Neural crest cell (in vitro differentiated cells): ENCODE data around the gene ATP2C1. TPM values are rescaled to one million over a fixed set of nuclear protein-coding genes. Genes with fewer than 3 reads are reported as not detected.

Source experiments
- DNase-seq: peaks from one replicate; pipeline ENCODE4 v3.0.0; 2021; ENCODE audit warnings: low read depth, mixed read lengths, low spot score
- H3K27ac Mint-ChIP-seq: one replicate; pipeline ENCODE4 v1.8.0; 2021; ENCODE audit warnings: mild to moderate bottlenecking, mixed read lengths; ENCODE audit not compliant: unreplicated experiment
- H3K27me3 Mint-ChIP-seq: 2 replicates; pipeline ENCODE4 v1.8.0; 2021; ENCODE audit warnings: low read depth, mild to moderate bottlenecking, mixed read lengths
- H3K36me3 Mint-ChIP-seq: 2 replicates; pipeline ENCODE4 v1.8.0; 2021; ENCODE audit warnings: low read depth, mild to moderate bottlenecking, mixed read lengths
- H3K4me1 Mint-ChIP-seq: 2 replicates; pipeline ENCODE4 v1.8.0; 2021; ENCODE audit warnings: mixed read lengths
- H3K4me3 Mint-ChIP-seq: one replicate; pipeline ENCODE4 v1.8.0; 2021; ENCODE audit warnings: mild to moderate bottlenecking, mixed read lengths
- H3K9me3 Mint-ChIP-seq: 2 replicates; pipeline ENCODE4 v1.8.0; 2021; ENCODE audit warnings: mixed read lengths
- total RNA-seq: library from RNA; stranded (reverse); gene quantifications from 2 replicates; pipeline ENCODE4 v1.2.1, GENCODE V29; 2021
- TF ChIP-seq, protein P1 (sequence below): fragments of 200-600 bp; sonication (generic); conservative IDR thresholded peaks from 2 replicates; pipeline ENCODE4 v1.5.0; 2021; ENCODE audit warnings: antibody characterized with exemption, mild to moderate bottlenecking

The ATP2C1 gene
- total RNA-seq, 1 donor from 2014 or later: 73.8 TPM

DNA sequence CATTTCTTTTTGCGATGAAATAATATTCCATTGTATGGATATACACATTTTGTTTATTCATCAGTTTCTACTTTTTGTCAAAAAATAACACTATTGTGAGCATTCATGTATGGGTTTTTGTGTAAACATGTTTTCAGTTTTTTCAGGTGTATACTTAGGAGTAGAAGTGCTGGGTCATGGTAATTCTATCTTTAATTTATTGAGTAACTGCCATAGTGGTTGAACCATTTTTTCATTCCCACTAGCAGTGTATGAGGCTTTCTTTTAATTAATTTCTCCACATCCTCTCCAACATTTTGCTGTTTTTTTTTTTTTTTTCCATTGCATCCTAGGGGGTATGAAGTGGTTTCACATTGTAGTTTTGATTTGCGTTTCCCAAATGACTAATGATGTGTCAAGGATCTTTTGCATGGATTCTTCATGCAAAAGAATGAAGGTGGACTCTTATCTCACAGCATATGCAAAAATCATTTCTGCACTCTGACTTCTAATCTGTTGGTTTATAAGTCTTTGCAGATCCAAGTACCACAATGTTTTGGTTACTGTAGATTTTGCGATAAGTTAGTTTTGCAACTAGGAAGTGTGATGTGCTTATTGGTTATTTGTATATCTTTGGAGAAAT, 12.6 kb downstream of the ATP2C1 start:
- H3K4me1 Mint-ChIP-seq: peaks cover 15% of the 10 kb centered on the region
- no peak for DNase-seq
- no peak overlapping the region for H3K4me3 Mint-ChIP-seq
- peaks cover 2% of the 10 kb centered on the region for H3K36me3 Mint-ChIP-seq
- TF ChIP-seq, protein P1, sequence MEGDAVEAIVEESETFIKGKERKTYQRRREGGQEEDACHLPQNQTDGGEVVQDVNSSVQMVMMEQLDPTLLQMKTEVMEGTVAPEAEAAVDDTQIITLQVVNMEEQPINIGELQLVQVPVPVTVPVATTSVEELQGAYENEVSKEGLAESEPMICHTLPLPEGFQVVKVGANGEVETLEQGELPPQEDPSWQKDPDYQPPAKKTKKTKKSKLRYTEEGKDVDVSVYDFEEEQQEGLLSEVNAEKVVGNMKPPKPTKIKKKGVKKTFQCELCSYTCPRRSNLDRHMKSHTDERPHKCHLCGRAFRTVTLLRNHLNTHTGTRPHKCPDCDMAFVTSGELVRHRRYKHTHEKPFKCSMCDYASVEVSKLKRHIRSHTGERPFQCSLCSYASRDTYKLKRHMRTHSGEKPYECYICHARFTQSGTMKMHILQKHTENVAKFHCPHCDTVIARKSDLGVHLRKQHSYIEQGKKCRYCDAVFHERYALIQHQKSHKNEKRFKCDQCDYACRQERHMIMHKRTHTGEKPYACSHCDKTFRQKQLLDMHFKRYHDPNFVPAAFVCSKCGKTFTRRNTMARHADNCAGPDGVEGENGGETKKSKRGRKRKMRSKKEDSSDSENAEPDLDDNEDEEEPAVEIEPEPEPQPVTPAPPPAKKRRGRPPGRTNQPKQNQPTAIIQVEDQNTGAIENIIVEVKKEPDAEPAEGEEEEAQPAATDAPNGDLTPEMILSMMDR: no peak
- H3K9me3 Mint-ChIP-seq: no peaks in the 10 kb centered on the region
- no peaks in the 10 kb centered on the region for H3K27me3 Mint-ChIP-seq
- H3K27ac Mint-ChIP-seq: no peak overlapping the region

- H3K4me1 Mint-ChIP-seq: peaks cover 11% of the 10 kb centered on the region
- TF ChIP-seq, protein P1: no peak
- H3K27ac Mint-ChIP-seq: no peak overlapping the region
- H3K4me3 Mint-ChIP-seq: no peak overlapping the region
- H3K36me3 Mint-ChIP-seq: peaks cover 3% of the 10 kb centered on the region
- no peak for DNase-seq
- no peaks in the 10 kb centered on the region for H3K9me3 Mint-ChIP-seq
- no peaks in the 10 kb centered on the region for H3K27me3 Mint-ChIP-seq
Observed at GRCh38 chr3:130907500-130907899, 13.6 kb downstream of the ATP2C1 start.

DNA sequence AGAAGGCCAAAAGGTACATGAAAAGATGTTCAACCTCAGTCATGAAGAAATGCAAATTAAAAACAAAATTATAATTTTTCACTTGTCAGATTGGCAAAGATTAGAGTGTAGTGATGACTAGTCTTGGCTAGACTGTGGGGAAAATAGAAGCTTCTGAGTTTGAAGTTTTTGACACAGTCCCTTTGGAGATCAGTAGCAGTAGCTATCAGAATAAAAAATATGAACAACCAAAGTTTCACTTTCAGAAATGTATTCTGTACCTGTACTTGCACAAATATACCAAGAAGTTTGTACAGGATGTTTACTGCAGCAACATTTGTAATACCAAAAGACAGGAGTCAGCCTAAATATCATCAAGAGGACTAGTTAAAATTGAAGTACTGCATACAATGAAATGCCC, 14.1 kb downstream of the ATP2C1 start:
- DNase-seq: no peak
- no peaks in the 10 kb centered on the region for H3K9me3 Mint-ChIP-seq
- no peaks in the 10 kb centered on the region for H3K27me3 Mint-ChIP-seq
- H3K4me1 Mint-ChIP-seq: peaks cover 11% of the 10 kb centered on the region
- H3K36me3 Mint-ChIP-seq: peaks cover 3% of the 10 kb centered on the region
- H3K4me3 Mint-ChIP-seq: no peak overlapping the region
- no peak overlapping the region for H3K27ac Mint-ChIP-seq
- TF ChIP-seq, protein P1: no peak

DNA sequence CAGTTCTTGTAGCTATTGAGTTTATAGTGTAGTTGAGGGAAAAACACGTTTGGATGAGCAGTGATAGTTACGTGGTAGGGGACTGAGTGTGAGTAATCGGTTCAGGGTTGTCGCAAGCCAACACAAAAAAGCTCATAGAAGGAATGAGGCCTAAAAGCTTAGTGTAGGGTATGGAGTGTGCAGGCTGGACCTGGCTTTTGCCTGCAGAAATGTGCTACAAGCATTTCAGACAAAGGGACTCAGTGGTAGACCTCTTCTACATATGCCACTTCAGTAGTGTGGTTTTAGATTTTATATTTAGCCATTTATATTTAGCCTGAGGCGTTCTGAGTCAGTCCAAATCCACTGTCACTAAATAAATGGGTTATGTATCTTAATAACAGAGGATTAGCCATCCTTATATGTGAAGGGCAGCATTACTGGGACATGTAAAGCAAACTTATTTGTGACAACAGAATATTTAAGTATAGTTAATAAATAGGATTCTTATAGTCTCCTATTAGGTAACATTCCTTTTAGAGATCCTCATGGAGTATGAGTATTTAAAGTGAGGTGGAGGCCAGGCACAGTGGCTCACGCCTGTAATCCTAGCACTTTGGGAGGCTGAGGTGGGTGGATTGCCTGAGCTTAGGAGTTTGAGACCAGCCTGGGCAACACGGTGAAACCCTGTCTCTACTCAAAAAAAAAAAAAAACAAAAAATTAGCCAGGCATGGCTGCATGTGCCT, 21.8 kb downstream of the ATP2C1 start:
- no peak overlapping the region for H3K4me3 Mint-ChIP-seq
- no peak overlapping the region for H3K27ac Mint-ChIP-seq
- TF ChIP-seq, protein P1: no peak
- no peak for DNase-seq
- H3K36me3 Mint-ChIP-seq: peaks cover 23% of the 10 kb centered on the region
- peaks cover 8% of the 10 kb centered on the region for H3K9me3 Mint-ChIP-seq
- peaks cover 5% of the 10 kb centered on the region for H3K4me1 Mint-ChIP-seq
- H3K27me3 Mint-ChIP-seq: no peaks in the 10 kb centered on the region

- Mint-ChIP-seq H3K9me3 (peaks cover 8% of the 10 kb centered on the region), H3K27me3 (no peaks in the 10 kb centered on the region), H3K4me3 (no peak overlapping the region), H3K27ac (no peak overlapping the region), H3K4me1 (peaks cover 5% of the 10 kb centered on the region), H3K36me3 (peaks cover 19% of the 10 kb centered on the region)
- no peak for DNase-seq
- TF ChIP-seq, protein P1: no peak
Observed at GRCh38 chr3:130916507-130917167, 22.8 kb downstream of the ATP2C1 start.
